WTC11 (cell line): ENCODE measurements around the gene SLIT3. TPM values are rescaled to one million over a fixed set of nuclear protein-coding genes. Genes with fewer than 3 reads are reported as not detected.

Experiments
- ATAC-seq: fragments of 200-7000 bp; cut with Tn5 transposase; 2 replicates; pipeline ENCODE4 v1.10.0; 2021; ENCODE audit warnings: mild to moderate bottlenecking, moderate library complexity
- CTCF ChIA-PET: fragments of 300-600 bp; sonication (Branson Sonifier 250); formaldehyde crosslinking; loops from one replicate; lab custom pipeline; 2021; ENCODE audit warnings: antibody characterized with exemption; lab: Charles Lee
- POLR2A ChIA-PET: fragments of 350-600 bp; sonication (Branson Sonifier 250); formaldehyde crosslinking; loops from one replicate; lab custom pipeline; 2021; ENCODE audit warnings: antibody characterized with exemption; lab: Charles Lee
- DNase-seq: peaks from one replicate; pipeline ENCODE4 v3.0.0; 2021; ENCODE audit warnings: low spot score
- H3K27ac Mint-ChIP-seq: 2 replicates; pipeline ENCODE4 v1.8.0; 2021; ENCODE audit warnings: mixed read lengths
- H3K27me3 Mint-ChIP-seq: 2 replicates; pipeline ENCODE4 v1.8.0; 2021; ENCODE audit warnings: low read depth, mild to moderate bottlenecking, moderate library complexity, mixed read lengths
- H3K36me3 Mint-ChIP-seq: 2 replicates; pipeline ENCODE4 v1.8.0; 2021; ENCODE audit warnings: mixed read lengths
- H3K4me1 Mint-ChIP-seq: 2 replicates; pipeline ENCODE4 v1.8.0; 2022; ENCODE audit warnings: mixed read lengths
- H3K4me3 Mint-ChIP-seq: 2 replicates; pipeline ENCODE4 v1.8.0; 2021; ENCODE audit warnings: mild to moderate bottlenecking, moderate library complexity, mixed read lengths
- H3K9me3 Mint-ChIP-seq: 2 replicates; pipeline ENCODE4 v1.8.0; 2021; ENCODE audit warnings: mixed read lengths
- ATF1 ChIP-seq: sonication (generic); formaldehyde crosslinking; IDR thresholded peaks from 2 replicates; pipeline ENCODE4 v1.8.1; 2023; ENCODE audit warnings: mild to moderate bottlenecking, moderate library complexity, missing genetic modification reagents
- ELF4 ChIP-seq: sonication (generic); formaldehyde crosslinking; IDR thresholded peaks from 2 replicates; pipeline ENCODE4 v1.8.1; 2022; ENCODE audit warnings: low read depth, mild to moderate bottlenecking, moderate library complexity, missing genetic modification reagents
- JUN ChIP-seq: sonication (generic); formaldehyde crosslinking; IDR thresholded peaks from 2 replicates; pipeline ENCODE4 v1.8.0; 2023; ENCODE audit warnings: mild to moderate bottlenecking, missing genetic modification reagents
- MXD4 ChIP-seq: fragments of 250-450 bp; sonication (Bioruptor Pico); IDR thresholded peaks from 2 replicates; pipeline ENCODE4 v1.8.0; 2021; ENCODE audit warnings: mild to moderate bottlenecking, moderate library complexity, borderline replicate concordance
- NFE2L1 ChIP-seq: sonication (generic); formaldehyde crosslinking; IDR thresholded peaks from 2 replicates; pipeline ENCODE4 v1.8.1; 2023; ENCODE audit warnings: missing genetic modification reagents
- OVOL2 ChIP-seq: fragments of 250-450 bp; sonication (Bioruptor Pico); IDR thresholded peaks from 2 replicates; pipeline ENCODE4 v1.9.0; 2021; ENCODE audit warnings: mild to moderate bottlenecking, borderline replicate concordance
- SMAD3 ChIP-seq: sonication (generic); formaldehyde crosslinking; IDR thresholded peaks from 2 replicates; pipeline ENCODE4 v1.8.0; 2022; ENCODE audit warnings: missing genetic modification reagents, mild to moderate bottlenecking, borderline replicate concordance
- SOX15 ChIP-seq: fragments of 250-450 bp; sonication (Bioruptor Pico); IDR thresholded peaks from 2 replicates; pipeline ENCODE4 v1.9.0; 2021; ENCODE audit warnings: mild to moderate bottlenecking
- SP1 ChIP-seq: sonication (generic); formaldehyde crosslinking; conservative IDR thresholded peaks from 2 replicates; pipeline ENCODE4 v1.8.1; 2022; ENCODE audit warnings: missing genetic modification reagents
- TCF7 ChIP-seq: sonication (generic); formaldehyde crosslinking; IDR thresholded peaks from 2 replicates; pipeline ENCODE4 v1.8.0; 2022; ENCODE audit warnings: mild to moderate bottlenecking, low read depth, missing genetic modification reagents, moderate library complexity
- TP53 ChIP-seq: sonication (generic); formaldehyde crosslinking; IDR thresholded peaks from 2 replicates; pipeline ENCODE4 v1.8.1; 2023; ENCODE audit warnings: mild to moderate bottlenecking, missing genetic modification reagents
- ZNF138 ChIP-seq: sonication (generic); formaldehyde crosslinking; conservative IDR thresholded peaks from 2 replicates; pipeline ENCODE4 v1.8.1; 2022; ENCODE audit warnings: mild to moderate bottlenecking, moderate library complexity, missing genetic modification reagents
- ZNF232 ChIP-seq: sonication (generic); formaldehyde crosslinking; IDR thresholded peaks from 2 replicates; pipeline ENCODE4 v1.8.0; 2022; ENCODE audit warnings: mild to moderate bottlenecking, missing genetic modification reagents
- ZNF317 ChIP-seq: sonication (generic); formaldehyde crosslinking; IDR thresholded peaks from 2 replicates; pipeline ENCODE4 v1.8.1; 2023; ENCODE audit warnings: low read depth, mild to moderate bottlenecking, moderate library complexity, missing genetic modification reagents, borderline replicate concordance
- total RNA-seq: library from RNA; stranded (reverse); gene quantifications from 3 replicates; pipeline ENCODE4 v1.2.3, GENCODE V29; 2021
- TF ChIP-seq, protein P1 (sequence below): sonication (generic); formaldehyde crosslinking; IDR thresholded peaks from 2 replicates; pipeline ENCODE4 v1.8.0; 2023; ENCODE audit warnings: missing genetic modification reagents
- TF ChIP-seq, protein P2 (sequence below): sonication (generic); formaldehyde crosslinking; IDR thresholded peaks from 2 replicates; pipeline ENCODE4 v1.8.1; 2022; ENCODE audit warnings: low read depth, missing genetic modification reagents, borderline replicate concordance
- TF ChIP-seq, protein P3 (sequence below): fragments of 250-450 bp; sonication (Bioruptor Pico); IDR thresholded peaks from 2 replicates; pipeline ENCODE4 v1.9.0; 2021; ENCODE audit warnings: mild to moderate bottlenecking, borderline replicate concordance
- TF ChIP-seq, protein P4 (sequence below): sonication (generic); formaldehyde crosslinking; conservative IDR thresholded peaks from 2 replicates; pipeline ENCODE4 v1.8.1; 2023; ENCODE audit warnings: mild to moderate bottlenecking, low read depth, missing genetic modification reagents, moderate library complexity
- TF ChIP-seq, protein P5 (sequence below): sonication (generic); formaldehyde crosslinking; IDR thresholded peaks from 2 replicates; pipeline ENCODE4 v1.8.0; 2022; ENCODE audit warnings: mild to moderate bottlenecking, missing genetic modification reagents
- TF ChIP-seq, protein P6 (sequence below): sonication (generic); formaldehyde crosslinking; IDR thresholded peaks from 2 replicates; pipeline ENCODE4 v1.8.0; 2022; ENCODE audit warnings: missing genetic modification reagents

Gene SLIT3
- total RNA-seq, 1 experiment from 2014 or later: 1.9 TPM

DNA sequence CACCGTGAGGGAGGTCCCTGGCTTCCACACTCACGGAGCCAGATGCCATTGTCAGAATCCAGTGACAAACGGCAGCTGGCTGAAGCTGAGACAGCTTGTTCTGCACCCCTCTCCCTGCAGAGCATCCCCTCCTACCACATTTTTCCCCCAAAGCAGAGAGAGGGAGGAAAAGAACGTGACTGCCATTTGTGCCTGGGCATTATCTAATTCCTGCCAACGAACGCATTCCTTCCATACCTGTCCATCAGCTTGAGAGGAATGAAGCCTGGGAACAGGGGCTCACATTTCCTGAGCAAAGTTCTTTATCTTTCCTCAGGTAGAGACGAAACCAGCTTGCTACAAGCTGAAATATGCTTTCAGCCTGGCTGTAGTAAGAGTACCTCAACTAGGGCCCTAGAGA lies 175.4 kb downstream of the SLIT3 start (continued):
- no peak for TF ChIP-seq ATF1 (CRISPR knock-in tag)
- no peak for TF ChIP-seq ELF4 (CRISPR knock-in tag)

DNA sequence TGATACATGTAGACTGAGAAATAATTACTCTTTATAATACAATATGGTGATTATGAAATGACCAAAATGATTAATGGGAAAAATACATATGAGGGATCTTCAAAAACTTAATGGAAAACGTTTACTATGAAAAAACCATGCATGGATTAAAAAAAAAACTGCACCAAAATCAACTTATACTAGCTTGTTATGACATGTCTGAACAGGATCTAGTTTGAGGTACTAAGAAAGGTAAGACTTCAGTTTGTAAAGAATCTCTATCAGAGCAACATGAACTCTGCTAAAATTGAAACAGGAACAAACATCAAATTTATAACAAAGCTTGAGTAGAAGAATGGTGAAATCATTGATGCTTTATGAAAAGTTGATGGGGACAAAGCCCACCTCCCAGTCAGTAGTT lies 178.0 kb downstream of the SLIT3 start:
- ChIA-PET CTCF (interaction anchor here (1.7 kb wide), 1 partner anchor 33 kb away, joined by 3 read pairs; no protein-coding TSS in a partner anchor), POLR2A (no interaction called here)
- peaks cover 8% of the 10 kb centered on the region; the same call in 1 of the 2 replicates for H3K36me3 Mint-ChIP-seq
- H3K4me3 Mint-ChIP-seq: no peak overlapping the region
- H3K9me3 Mint-ChIP-seq: peaks cover 14% of the 10 kb centered on the region
- peaks cover 44% of the 10 kb centered on the region for H3K4me1 Mint-ChIP-seq
- TF ChIP-seq, protein P1, sequence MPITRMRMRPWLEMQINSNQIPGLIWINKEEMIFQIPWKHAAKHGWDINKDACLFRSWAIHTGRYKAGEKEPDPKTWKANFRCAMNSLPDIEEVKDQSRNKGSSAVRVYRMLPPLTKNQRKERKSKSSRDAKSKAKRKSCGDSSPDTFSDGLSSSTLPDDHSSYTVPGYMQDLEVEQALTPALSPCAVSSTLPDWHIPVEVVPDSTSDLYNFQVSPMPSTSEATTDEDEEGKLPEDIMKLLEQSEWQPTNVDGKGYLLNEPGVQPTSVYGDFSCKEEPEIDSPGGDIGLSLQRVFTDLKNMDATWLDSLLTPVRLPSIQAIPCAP (CRISPR knock-in tag): no peak
- TF ChIP-seq SOX15 (CRISPR knock-in tag) (no peak), SP1 (CRISPR knock-in tag) (no peak), NFE2L1 (CRISPR knock-in tag) (no peak), TCF7 (CRISPR knock-in tag) (no peak), OVOL2 (CRISPR knock-in tag) (no peak), ZNF317 (CRISPR knock-in tag) (no peak), TP53 (CRISPR knock-in tag) (no peak), ZNF138 (no peak), MXD4 (CRISPR knock-in tag) (no peak), JUN (CRISPR knock-in tag) (no peak), ZNF232 (CRISPR knock-in tag) (no peak), SMAD3 (CRISPR knock-in tag) (no peak)
- TF ChIP-seq, protein P2, sequence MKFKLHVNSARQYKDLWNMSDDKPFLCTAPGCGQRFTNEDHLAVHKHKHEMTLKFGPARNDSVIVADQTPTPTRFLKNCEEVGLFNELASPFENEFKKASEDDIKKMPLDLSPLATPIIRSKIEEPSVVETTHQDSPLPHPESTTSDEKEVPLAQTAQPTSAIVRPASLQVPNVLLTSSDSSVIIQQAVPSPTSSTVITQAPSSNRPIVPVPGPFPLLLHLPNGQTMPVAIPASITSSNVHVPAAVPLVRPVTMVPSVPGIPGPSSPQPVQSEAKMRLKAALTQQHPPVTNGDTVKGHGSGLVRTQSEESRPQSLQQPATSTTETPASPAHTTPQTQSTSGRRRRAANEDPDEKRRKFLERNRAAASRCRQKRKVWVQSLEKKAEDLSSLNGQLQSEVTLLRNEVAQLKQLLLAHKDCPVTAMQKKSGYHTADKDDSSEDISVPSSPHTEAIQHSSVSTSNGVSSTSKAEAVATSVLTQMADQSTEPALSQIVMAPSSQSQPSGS (CRISPR knock-in tag): no peak
- TF ChIP-seq, protein P3, sequence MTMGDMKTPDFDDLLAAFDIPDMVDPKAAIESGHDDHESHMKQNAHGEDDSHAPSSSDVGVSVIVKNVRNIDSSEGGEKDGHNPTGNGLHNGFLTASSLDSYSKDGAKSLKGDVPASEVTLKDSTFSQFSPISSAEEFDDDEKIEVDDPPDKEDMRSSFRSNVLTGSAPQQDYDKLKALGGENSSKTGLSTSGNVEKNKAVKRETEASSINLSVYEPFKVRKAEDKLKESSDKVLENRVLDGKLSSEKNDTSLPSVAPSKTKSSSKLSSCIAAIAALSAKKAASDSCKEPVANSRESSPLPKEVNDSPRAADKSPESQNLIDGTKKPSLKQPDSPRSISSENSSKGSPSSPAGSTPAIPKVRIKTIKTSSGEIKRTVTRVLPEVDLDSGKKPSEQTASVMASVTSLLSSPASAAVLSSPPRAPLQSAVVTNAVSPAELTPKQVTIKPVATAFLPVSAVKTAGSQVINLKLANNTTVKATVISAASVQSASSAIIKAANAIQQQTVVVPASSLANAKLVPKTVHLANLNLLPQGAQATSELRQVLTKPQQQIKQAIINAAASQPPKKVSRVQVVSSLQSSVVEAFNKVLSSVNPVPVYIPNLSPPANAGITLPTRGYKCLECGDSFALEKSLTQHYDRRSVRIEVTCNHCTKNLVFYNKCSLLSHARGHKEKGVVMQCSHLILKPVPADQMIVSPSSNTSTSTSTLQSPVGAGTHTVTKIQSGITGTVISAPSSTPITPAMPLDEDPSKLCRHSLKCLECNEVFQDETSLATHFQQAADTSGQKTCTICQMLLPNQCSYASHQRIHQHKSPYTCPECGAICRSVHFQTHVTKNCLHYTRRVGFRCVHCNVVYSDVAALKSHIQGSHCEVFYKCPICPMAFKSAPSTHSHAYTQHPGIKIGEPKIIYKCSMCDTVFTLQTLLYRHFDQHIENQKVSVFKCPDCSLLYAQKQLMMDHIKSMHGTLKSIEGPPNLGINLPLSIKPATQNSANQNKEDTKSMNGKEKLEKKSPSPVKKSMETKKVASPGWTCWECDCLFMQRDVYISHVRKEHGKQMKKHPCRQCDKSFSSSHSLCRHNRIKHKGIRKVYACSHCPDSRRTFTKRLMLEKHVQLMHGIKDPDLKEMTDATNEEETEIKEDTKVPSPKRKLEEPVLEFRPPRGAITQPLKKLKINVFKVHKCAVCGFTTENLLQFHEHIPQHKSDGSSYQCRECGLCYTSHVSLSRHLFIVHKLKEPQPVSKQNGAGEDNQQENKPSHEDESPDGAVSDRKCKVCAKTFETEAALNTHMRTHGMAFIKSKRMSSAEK (CRISPR knock-in tag): no peak
- TF ChIP-seq, protein P4, sequence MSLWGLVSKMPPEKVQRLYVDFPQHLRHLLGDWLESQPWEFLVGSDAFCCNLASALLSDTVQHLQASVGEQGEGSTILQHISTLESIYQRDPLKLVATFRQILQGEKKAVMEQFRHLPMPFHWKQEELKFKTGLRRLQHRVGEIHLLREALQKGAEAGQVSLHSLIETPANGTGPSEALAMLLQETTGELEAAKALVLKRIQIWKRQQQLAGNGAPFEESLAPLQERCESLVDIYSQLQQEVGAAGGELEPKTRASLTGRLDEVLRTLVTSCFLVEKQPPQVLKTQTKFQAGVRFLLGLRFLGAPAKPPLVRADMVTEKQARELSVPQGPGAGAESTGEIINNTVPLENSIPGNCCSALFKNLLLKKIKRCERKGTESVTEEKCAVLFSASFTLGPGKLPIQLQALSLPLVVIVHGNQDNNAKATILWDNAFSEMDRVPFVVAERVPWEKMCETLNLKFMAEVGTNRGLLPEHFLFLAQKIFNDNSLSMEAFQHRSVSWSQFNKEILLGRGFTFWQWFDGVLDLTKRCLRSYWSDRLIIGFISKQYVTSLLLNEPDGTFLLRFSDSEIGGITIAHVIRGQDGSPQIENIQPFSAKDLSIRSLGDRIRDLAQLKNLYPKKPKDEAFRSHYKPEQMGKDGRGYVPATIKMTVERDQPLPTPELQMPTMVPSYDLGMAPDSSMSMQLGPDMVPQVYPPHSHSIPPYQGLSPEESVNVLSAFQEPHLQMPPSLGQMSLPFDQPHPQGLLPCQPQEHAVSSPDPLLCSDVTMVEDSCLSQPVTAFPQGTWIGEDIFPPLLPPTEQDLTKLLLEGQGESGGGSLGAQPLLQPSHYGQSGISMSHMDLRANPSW: no peak
- TF ChIP-seq, protein P5, sequence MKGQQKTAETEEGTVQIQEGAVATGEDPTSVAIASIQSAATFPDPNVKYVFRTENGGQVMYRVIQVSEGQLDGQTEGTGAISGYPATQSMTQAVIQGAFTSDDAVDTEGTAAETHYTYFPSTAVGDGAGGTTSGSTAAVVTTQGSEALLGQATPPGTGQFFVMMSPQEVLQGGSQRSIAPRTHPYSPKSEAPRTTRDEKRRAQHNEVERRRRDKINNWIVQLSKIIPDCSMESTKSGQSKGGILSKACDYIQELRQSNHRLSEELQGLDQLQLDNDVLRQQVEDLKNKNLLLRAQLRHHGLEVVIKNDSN: no peak
- TF ChIP-seq, protein P6, sequence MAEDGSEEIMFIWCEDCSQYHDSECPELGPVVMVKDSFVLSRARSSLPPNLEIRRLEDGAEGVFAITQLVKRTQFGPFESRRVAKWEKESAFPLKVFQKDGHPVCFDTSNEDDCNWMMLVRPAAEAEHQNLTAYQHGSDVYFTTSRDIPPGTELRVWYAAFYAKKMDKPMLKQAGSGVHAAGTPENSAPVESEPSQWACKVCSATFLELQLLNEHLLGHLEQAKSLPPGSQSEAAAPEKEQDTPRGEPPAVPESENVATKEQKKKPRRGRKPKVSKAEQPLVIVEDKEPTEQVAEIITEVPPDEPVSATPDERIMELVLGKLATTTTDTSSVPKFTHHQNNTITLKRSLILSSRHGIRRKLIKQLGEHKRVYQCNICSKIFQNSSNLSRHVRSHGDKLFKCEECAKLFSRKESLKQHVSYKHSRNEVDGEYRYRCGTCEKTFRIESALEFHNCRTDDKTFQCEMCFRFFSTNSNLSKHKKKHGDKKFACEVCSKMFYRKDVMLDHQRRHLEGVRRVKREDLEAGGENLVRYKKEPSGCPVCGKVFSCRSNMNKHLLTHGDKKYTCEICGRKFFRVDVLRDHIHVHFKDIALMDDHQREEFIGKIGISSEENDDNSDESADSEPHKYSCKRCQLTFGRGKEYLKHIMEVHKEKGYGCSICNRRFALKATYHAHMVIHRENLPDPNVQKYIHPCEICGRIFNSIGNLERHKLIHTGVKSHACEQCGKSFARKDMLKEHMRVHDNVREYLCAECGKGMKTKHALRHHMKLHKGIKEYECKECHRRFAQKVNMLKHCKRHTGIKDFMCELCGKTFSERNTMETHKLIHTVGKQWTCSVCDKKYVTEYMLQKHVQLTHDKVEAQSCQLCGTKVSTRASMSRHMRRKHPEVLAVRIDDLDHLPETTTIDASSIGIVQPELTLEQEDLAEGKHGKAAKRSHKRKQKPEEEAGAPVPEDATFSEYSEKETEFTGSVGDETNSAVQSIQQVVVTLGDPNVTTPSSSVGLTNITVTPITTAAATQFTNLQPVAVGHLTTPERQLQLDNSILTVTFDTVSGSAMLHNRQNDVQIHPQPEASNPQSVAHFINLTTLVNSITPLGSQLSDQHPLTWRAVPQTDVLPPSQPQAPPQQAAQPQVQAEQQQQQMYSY (CRISPR knock-in tag): no peak
- DNase-seq: no peak
- no peak for ATAC-seq
- no peak overlapping the region for H3K27ac Mint-ChIP-seq
- no peaks in the 10 kb centered on the region for H3K27me3 Mint-ChIP-seq
